Measurements from ENCODE around the gene KRTAP12-2. TPM values are rescaled to one million over a fixed set of nuclear protein-coding genes. Genes with fewer than 3 reads are reported as not detected.
"Not testable (repeated sequence)": the region's sequence is repeated elsewhere in the genome, so short reads cannot be mapped to it uniquely, and the experiment has no call there.

The KRTAP12-2 gene
- total and polyA plus RNA-seq, 2 donors (not counting 1 experiment from before 2014, with no cell fraction given): not detected

DNA sequence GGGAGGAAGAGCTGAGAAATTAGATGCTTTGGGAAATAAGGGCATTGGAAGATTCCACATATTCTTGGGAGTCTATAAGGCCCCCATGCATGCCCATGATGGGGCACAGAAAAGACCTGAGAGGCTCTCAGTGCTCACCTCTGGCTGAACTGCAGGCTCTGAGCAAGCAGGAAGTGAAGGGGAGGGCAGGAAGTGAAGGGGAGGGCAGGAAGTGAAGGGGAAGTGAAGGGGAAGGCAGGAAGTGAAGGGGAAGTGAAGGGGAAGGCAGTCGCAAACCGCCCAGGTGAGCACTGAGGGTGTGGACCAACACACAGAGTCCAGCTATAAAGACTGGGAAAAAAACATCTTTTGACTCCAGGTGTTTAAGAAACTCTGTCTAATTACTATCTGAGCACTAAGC lies 36.3 kb downstream of the KRTAP12-2 start:
- no peak for TF ChIP-seq EZH2 (IDR thresholded peaks at IDR 0.05; ENCODE audit: low read length, missing control alignments)
- TF ChIP-seq, protein P1, sequence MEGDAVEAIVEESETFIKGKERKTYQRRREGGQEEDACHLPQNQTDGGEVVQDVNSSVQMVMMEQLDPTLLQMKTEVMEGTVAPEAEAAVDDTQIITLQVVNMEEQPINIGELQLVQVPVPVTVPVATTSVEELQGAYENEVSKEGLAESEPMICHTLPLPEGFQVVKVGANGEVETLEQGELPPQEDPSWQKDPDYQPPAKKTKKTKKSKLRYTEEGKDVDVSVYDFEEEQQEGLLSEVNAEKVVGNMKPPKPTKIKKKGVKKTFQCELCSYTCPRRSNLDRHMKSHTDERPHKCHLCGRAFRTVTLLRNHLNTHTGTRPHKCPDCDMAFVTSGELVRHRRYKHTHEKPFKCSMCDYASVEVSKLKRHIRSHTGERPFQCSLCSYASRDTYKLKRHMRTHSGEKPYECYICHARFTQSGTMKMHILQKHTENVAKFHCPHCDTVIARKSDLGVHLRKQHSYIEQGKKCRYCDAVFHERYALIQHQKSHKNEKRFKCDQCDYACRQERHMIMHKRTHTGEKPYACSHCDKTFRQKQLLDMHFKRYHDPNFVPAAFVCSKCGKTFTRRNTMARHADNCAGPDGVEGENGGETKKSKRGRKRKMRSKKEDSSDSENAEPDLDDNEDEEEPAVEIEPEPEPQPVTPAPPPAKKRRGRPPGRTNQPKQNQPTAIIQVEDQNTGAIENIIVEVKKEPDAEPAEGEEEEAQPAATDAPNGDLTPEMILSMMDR (conservative IDR thresholded peaks at IDR 0.05 in 1 of 2, IDR thresholded peaks at IDR 0.05 in 1 of 2; ENCODE audit: low read depth in 1 of 2, low read length in 2 of 2): no peak
- Histone ChIP-seq H4K20me1 (ENCODE audit: control insufficient read depth, extremely low read depth, insufficient read depth, low read length) (no peaks in the 10 kb centered on the region), H3K4me1 (ENCODE audit: control insufficient read depth, extremely low read depth, insufficient read depth, low read length) (no peaks in the 10 kb centered on the region), H3K36me3 (ENCODE audit: control insufficient read depth, insufficient read depth, low read length) (no peaks in the 10 kb centered on the region), H3K4me3 (replicated peaks in 1 of 4; ENCODE audit: control extremely low read depth in 1 of 4, insufficient read depth in 1 of 4, low read depth in 3 of 4, low read length in 4 of 4) (no peak overlapping the region), H3K9me3 (ENCODE audit: control insufficient read depth, insufficient read depth, low read depth, low read length) (no peaks in the 10 kb centered on the region), H3K9ac (ENCODE audit: insufficient read depth, low read length) (no peak overlapping the region), H3K27ac (ENCODE audit: insufficient read depth, low read length) (no peak overlapping the region), H3K4me2 (ENCODE audit: extremely low read depth, insufficient read depth, low read length) (no peak overlapping the region), H2AFZ (ENCODE audit: low read length) (no peak overlapping the region), H3K79me2 (ENCODE audit: control insufficient read depth, insufficient read depth, low read length) (no peaks in the 10 kb centered on the region), H3K27me3 (ENCODE audit: control insufficient read depth, insufficient read depth, low read length) (no peaks in the 10 kb centered on the region)
- DNase-seq (ENCODE audit: low read depth in 2 of 2): no peak

DNA sequence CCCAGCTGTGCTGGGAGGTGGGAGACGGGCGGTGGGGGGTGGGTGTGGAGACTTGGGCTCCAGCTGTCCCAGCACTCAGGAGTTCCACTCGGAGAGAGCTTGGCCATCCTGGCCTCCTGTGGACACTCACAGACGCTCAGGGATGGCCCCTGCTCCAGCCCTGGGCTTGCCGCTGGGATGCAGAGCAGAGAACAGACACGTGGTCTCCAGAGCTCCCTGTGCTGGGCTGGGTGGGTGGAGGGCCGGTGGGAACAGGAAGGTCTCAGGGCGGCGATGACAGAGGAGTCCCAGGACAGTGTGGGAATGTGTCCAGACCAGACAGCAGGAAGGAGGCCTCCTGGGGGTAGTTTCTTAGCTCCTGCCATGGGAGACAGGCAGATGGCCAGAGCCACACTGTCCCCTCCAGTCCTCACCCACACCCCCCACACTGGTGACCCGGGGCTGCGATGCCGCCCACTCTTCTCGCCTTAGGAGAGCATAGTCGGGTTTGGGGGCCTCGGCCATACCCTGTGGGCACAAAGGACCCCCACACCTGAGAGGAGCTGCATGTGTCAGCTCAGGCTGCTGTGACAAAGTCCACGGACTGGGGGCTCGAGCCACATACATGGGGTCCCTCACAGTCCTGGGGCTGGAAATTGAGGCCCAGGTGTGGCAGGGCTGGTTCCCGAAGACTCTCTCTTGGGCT lies 37.9 kb downstream of the KRTAP12-2 start:
- no peaks in the 10 kb centered on the region for H3K27me3 ChIP-seq (ENCODE audit: control insufficient read depth, insufficient read depth, low read length)
- H3K27ac ChIP-seq (ENCODE audit: insufficient read depth, low read length): no peak overlapping the region
- H3K9ac ChIP-seq (ENCODE audit: insufficient read depth, low read length): no peak overlapping the region
- DNase-seq (ENCODE audit: low read depth in 2 of 2): no peak
- no peak overlapping the region for H3K4me3 ChIP-seq (replicated peaks in 1 of 4; ENCODE audit: control extremely low read depth in 1 of 4, insufficient read depth in 1 of 4, low read depth in 3 of 4, low read length in 4 of 4)
- no peaks in the 10 kb centered on the region for H3K79me2 ChIP-seq (ENCODE audit: control insufficient read depth, insufficient read depth, low read length)
- H3K36me3 ChIP-seq (ENCODE audit: control insufficient read depth, insufficient read depth, low read length): no peaks in the 10 kb centered on the region
- no peaks in the 10 kb centered on the region for H3K9me3 ChIP-seq (ENCODE audit: control insufficient read depth, insufficient read depth, low read depth, low read length)
- TF ChIP-seq, protein P1 (conservative IDR thresholded peaks at IDR 0.05 in 1 of 2, IDR thresholded peaks at IDR 0.05 in 1 of 2; ENCODE audit: low read depth in 1 of 2, low read length in 2 of 2): no peak
- no peak for TF ChIP-seq EZH2 (IDR thresholded peaks at IDR 0.05; ENCODE audit: low read length, missing control alignments)
- H3K4me2 ChIP-seq (ENCODE audit: extremely low read depth, insufficient read depth, low read length): no peak overlapping the region
- no peaks in the 10 kb centered on the region for H4K20me1 ChIP-seq (ENCODE audit: control insufficient read depth, extremely low read depth, insufficient read depth, low read length)
- no peaks in the 10 kb centered on the region for H3K4me1 ChIP-seq (ENCODE audit: control insufficient read depth, extremely low read depth, insufficient read depth, low read length)
- no peak overlapping the region for H2AFZ ChIP-seq (ENCODE audit: low read length)

DNA sequence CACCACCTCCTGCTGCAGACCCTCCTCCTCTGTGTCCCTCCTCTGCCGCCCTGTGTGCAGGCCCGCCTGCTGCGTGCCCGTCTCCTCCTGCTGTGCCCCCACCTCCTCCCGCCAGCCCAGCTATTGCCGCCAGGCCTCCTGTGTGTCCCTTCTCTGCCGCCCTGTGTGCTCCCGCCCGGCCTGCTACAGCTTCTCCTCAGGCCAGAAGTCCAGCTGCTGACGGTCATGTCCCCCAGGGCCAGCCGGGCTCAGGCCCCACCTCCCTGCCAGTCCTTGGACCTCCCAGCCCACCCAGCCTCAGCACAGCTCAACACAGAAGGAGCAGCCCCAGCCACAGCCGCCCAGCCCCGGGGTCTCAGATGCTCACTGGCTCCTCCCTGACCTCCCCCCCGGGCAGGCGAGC lies 38.9 kb downstream of the KRTAP12-2 start:
- not testable (repeated sequence) for DNase-seq (ENCODE audit: low read depth in 2 of 2); H2AFZ ChIP-seq (ENCODE audit: low read length); H3K4me3 ChIP-seq (replicated peaks in 1 of 4; ENCODE audit: control extremely low read depth in 1 of 4, insufficient read depth in 1 of 4, low read depth in 3 of 4, low read length in 4 of 4); H4K20me1 ChIP-seq (ENCODE audit: control insufficient read depth, extremely low read depth, insufficient read depth, low read length); H3K27ac ChIP-seq (ENCODE audit: insufficient read depth, low read length); H3K36me3 ChIP-seq (ENCODE audit: control insufficient read depth, insufficient read depth, low read length); H3K9me3 ChIP-seq (ENCODE audit: control insufficient read depth, insufficient read depth, low read depth, low read length); H3K9ac ChIP-seq (ENCODE audit: insufficient read depth, low read length); H3K4me1 ChIP-seq (ENCODE audit: control insufficient read depth, extremely low read depth, insufficient read depth, low read length); H3K4me2 ChIP-seq (ENCODE audit: extremely low read depth, insufficient read depth, low read length); H3K79me2 ChIP-seq (ENCODE audit: control insufficient read depth, insufficient read depth, low read length); H3K27me3 ChIP-seq (ENCODE audit: control insufficient read depth, insufficient read depth, low read length)

DNA sequence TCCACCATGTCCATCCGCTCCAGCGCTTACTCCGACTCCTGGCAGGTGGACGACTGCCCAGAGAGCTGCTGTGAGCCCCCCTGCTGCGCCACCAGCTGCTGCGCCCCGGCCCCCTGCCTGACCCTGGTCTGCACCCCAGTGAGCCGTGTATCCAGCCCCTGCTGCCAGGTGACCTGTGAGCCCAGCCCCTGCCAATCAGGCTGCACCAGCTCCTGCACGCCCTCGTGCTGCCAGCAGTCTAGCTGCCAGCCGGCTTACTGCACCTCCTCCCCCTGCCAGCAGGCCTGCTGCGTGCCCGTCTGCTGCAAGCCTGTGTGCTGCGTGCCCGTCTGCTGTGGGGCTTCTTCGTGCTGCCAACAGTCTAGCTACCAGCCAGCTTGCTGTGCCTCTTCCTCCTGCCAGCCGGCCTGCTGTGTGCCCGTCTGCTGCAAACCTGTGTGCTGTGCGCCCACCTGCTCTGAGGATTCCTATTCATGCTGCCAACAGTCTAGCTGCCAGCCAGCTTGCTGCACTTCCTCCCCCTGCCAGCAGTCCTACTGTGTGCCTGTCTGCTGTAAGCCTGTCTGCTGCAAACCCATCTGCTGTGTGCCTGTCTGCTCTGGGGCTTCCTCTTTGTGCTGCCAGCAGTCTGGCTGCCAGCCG lies 39.4 kb downstream of the KRTAP12-2 start:
- not testable (repeated sequence) for H3K36me3 ChIP-seq (ENCODE audit: control insufficient read depth, insufficient read depth, low read length); H3K9me3 ChIP-seq (ENCODE audit: control insufficient read depth, insufficient read depth, low read depth, low read length); H3K4me1 ChIP-seq (ENCODE audit: control insufficient read depth, extremely low read depth, insufficient read depth, low read length); H3K79me2 ChIP-seq (ENCODE audit: control insufficient read depth, insufficient read depth, low read length); H3K9ac ChIP-seq (ENCODE audit: insufficient read depth, low read length); DNase-seq (ENCODE audit: low read depth in 2 of 2); H3K27ac ChIP-seq (ENCODE audit: insufficient read depth, low read length); H2AFZ ChIP-seq (ENCODE audit: low read length); H3K4me3 ChIP-seq (replicated peaks in 1 of 4; ENCODE audit: control extremely low read depth in 1 of 4, insufficient read depth in 1 of 4, low read depth in 3 of 4, low read length in 4 of 4); H4K20me1 ChIP-seq (ENCODE audit: control insufficient read depth, extremely low read depth, insufficient read depth, low read length); H3K4me2 ChIP-seq (ENCODE audit: extremely low read depth, insufficient read depth, low read length); H3K27me3 ChIP-seq (ENCODE audit: control insufficient read depth, insufficient read depth, low read length)

Measured in fibroblast of lung (primary cell).